Endothelial cell of umbilical vein (primary cell): ENCODE measurements around the gene KRT81.

Experiments used
- POLR2A ChIP-seq: IDR thresholded peaks from 2 replicates; pipeline ENCODE4 v1.6.1; 2012; ENCODE audit warnings: low read depth, mild to moderate bottlenecking, control low read depth, low read length
- POLR2AphosphoS5 ChIP-seq: IDR thresholded peaks from 2 replicates; pipeline ENCODE4 v1.6.1; 2012; ENCODE audit warnings: low read depth, mild to moderate bottlenecking, control low read depth, low read length, moderate library complexity; ENCODE audit not compliant: insufficient read depth
- TF ChIP-seq, protein P1 (sequence below), 2 donors: IDR thresholded peaks; 1 replicate in 1 of 2; 2 replicates in 1 of 2; pipeline ENCODE4 v1.5.1; 2011; ENCODE audit warnings: low read length in 2 of 2, mild to moderate bottlenecking in 2 of 2, moderate library complexity in 2 of 2, control low read depth in 1 of 2, inconsistent platforms in 1 of 2, low read depth in 1 of 2; ENCODE audit not compliant: insufficient read depth in 1 of 2; ENCODE audit errors: extremely low read depth in 1 of 2

DNA sequence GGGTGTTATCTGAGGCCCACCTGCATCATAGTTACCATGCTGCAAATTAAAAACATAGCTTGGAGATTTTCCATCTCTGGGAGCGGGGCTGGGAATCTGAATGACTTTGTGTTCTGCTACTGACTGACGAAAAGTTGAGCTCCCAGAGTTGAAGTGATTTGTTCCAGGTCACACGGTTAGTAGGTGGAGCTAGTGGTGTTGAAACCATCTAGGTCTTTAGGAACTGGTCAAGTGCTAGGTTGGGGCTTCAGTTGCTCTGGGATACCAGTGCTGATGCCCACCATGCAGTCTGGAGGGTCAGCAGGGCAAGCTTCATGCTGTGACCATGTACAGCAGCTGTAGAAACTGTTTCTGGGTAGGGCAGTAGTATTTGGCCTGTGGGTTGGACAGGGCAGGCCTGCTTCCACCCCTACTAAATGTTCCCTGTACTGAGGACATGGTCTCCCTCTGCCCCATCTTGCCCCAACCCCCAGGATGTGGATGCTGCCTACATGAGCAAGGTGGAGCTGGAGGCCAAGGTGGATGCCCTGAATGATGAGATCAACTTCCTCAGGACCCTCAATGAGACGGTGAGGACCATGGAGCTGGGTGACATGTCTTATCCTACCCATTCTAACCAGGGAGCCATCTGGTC, 53.0 kb downstream of the KRT81 start:
- TF ChIP-seq POLR2A: peak; percentile 44
- TF ChIP-seq, protein P1, sequence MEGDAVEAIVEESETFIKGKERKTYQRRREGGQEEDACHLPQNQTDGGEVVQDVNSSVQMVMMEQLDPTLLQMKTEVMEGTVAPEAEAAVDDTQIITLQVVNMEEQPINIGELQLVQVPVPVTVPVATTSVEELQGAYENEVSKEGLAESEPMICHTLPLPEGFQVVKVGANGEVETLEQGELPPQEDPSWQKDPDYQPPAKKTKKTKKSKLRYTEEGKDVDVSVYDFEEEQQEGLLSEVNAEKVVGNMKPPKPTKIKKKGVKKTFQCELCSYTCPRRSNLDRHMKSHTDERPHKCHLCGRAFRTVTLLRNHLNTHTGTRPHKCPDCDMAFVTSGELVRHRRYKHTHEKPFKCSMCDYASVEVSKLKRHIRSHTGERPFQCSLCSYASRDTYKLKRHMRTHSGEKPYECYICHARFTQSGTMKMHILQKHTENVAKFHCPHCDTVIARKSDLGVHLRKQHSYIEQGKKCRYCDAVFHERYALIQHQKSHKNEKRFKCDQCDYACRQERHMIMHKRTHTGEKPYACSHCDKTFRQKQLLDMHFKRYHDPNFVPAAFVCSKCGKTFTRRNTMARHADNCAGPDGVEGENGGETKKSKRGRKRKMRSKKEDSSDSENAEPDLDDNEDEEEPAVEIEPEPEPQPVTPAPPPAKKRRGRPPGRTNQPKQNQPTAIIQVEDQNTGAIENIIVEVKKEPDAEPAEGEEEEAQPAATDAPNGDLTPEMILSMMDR (IDR thresholded peaks at IDR 0.05; ENCODE audit: extremely low read depth in 1 of 2, insufficient read depth in 1 of 2, low read depth in 1 of 2, low read length in 2 of 2): no peak
- no peak for TF ChIP-seq POLR2AphosphoS5
